Activated naive CD8-positive, alpha-beta T cell (primary cell): ENCODE results near the gene LHB.

Experiments used
- H3K27ac Mint-ChIP-seq: one replicate; pipeline ENCODE4 v1.8.0; 2021; ENCODE audit warnings: mixed read lengths
- H3K27me3 Mint-ChIP-seq: one replicate; pipeline ENCODE4 v1.8.0; 2021; ENCODE audit warnings: mixed read lengths
- H3K36me3 Mint-ChIP-seq: one replicate; pipeline ENCODE4 v1.8.0; 2021; ENCODE audit warnings: mixed read lengths
- H3K4me1 Mint-ChIP-seq: one replicate; pipeline ENCODE4 v1.8.0; 2021; ENCODE audit warnings: low read depth, mixed read lengths
- H3K4me3 Mint-ChIP-seq: one replicate; pipeline ENCODE4 v1.8.0; 2021; ENCODE audit warnings: mild to moderate bottlenecking, mixed read lengths
- H3K9me3 Mint-ChIP-seq: one replicate; pipeline ENCODE4 v1.8.0; 2021; ENCODE audit warnings: low read depth, mixed read lengths

The LHB gene

DNA sequence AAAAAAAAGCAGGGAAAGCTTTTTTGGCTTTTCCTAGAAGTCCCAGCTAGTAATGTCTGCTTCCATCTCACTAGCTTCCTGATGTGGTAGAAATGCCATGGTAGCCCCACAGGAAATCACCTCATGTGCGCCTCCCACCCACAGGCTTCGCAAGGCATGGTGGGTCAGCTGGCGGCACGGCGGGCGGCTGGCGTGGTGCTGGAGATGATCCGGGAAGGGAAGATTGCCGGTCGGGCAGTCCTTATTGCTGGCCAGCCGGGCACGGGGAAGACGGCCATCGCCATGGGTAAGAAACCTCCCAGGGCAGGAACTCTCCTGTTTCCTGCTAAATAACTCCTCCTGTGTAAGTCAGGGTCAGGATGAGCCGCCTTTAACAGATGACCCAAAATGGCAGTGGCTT, 12.8 kb downstream of the LHB start:
- H3K9me3 Mint-ChIP-seq, result no peaks in the 10 kb centered on the region
- no peaks in the 10 kb centered on the region for H3K27me3 Mint-ChIP-seq
- peaks cover 4% of the 10 kb centered on the region for H3K4me1 Mint-ChIP-seq
- peaks cover 2% of the 10 kb centered on the region for H3K36me3 Mint-ChIP-seq
- no peak overlapping the region for H3K4me3 Mint-ChIP-seq
- H3K27ac Mint-ChIP-seq, result no peak overlapping the region

GRCh38 chr19:48999481-49000325, 17.2 kb downstream of the LHB start:
- no peak overlapping the region for H3K27ac Mint-ChIP-seq

GRCh38 chr19:48997972-48998371, 18.9 kb downstream of the LHB start:
- no peak overlapping the region for H3K4me3 Mint-ChIP-seq
- peaks cover 24% of the 10 kb centered on the region for H3K4me1 Mint-ChIP-seq
- no peaks in the 10 kb centered on the region for H3K9me3 Mint-ChIP-seq
- H3K27me3 Mint-ChIP-seq, result no peaks in the 10 kb centered on the region
- H3K27ac Mint-ChIP-seq, result no peak overlapping the region
- H3K36me3 Mint-ChIP-seq, result peaks cover 8% of the 10 kb centered on the region

More at GRCh38 chr19:48999481-49000325, 17.2 kb downstream of the LHB start:
- H3K9me3 Mint-ChIP-seq, result no peaks in the 10 kb centered on the region
- H3K4me1 Mint-ChIP-seq, result peaks cover 16% of the 10 kb centered on the region
- H3K27me3 Mint-ChIP-seq, result no peaks in the 10 kb centered on the region
- no peak overlapping the region for H3K4me3 Mint-ChIP-seq
- peaks cover 6% of the 10 kb centered on the region for H3K36me3 Mint-ChIP-seq

DNA sequence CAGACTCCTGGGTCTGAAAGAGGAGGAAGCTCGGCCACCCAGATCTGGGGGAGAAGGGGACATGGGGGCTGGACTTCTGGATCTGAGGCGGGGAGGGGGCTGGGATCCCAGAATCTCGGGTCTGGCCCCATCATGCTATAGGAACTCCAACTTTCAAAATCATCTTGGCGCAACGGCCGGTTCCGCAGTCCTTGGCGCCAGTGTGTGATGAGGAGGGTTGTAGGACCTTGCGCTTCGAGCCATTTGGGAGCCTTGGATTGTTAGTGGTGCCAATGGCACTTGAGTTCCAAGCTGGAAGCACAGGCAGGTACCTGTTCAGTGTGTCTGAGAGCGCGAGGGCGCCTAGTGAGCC, 22.9 kb downstream of the LHB start:
- H3K27me3 Mint-ChIP-seq, result no peaks in the 10 kb centered on the region

DNA sequence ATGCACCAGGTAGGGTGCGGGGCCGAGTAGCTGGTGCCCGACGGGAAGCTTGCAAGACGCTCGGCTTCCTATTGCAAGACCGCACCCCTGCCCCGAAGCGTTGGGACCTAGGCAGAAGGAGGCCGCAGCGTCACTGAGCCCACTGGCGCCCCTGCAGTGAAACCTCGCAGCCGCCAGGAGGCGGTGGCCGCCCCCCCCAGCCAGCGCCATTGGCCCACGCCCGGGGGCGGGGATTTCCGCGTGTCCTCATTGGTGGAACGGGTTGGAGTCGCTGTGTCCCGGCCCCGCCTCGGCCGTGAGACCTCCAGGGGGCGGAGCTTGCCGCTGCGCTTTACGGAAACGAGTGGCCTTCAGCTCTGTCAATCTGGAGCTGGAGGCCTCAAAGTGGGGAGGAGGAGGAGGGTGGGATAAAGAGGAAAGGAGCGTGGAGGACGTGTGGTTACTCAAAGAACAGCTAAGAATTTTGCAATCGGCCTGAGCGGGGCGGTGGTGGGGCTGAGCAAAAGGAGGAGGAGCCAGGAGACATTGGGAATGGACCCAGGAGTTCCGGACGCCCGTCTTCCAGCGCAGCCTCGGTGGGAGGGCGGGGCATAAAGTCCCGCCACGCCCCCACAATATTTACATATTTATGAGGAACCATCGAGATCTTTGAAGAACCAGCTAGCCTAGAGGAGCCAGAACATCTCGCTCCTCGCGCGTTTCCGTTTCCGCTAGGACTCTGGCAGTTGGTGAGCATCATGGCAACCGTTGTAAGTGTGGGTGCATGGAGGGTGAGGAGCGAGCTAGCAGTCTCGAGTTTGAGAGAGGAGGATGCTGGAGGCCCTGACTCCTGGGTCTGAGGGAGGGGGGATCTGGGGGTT, 23.5 kb downstream of the LHB start, which contains the start of the genes GYS1 and RUVBL2:
GYS1 (minus strand) TSS at position 135 of the 860 bp plus-strand sequence. CDS start 197 bp downstream, outside the sequence.
RUVBL2 (plus strand) TSS at position 713 of the 860 bp plus-strand sequence; CDS start at position 738, 25 bp downstream.
- Mint-ChIP-seq H3K9me3 (no peaks in the 10 kb centered on the region), H3K36me3 (peaks cover 6% of the 10 kb centered on the region), H3K4me1 (peaks cover 33% of the 10 kb centered on the region)

More for the DNA sequence above, 22.9 kb downstream of the LHB start:
- no peaks in the 10 kb centered on the region for H3K9me3 Mint-ChIP-seq
- peak overlapping the region; percentile 98 for H3K27ac Mint-ChIP-seq
- H3K4me1 Mint-ChIP-seq, result peaks cover 32% of the 10 kb centered on the region
- H3K4me3 Mint-ChIP-seq, result peak overlapping the region; percentile 97
- H3K36me3 Mint-ChIP-seq, result peaks cover 6% of the 10 kb centered on the region

DNA sequence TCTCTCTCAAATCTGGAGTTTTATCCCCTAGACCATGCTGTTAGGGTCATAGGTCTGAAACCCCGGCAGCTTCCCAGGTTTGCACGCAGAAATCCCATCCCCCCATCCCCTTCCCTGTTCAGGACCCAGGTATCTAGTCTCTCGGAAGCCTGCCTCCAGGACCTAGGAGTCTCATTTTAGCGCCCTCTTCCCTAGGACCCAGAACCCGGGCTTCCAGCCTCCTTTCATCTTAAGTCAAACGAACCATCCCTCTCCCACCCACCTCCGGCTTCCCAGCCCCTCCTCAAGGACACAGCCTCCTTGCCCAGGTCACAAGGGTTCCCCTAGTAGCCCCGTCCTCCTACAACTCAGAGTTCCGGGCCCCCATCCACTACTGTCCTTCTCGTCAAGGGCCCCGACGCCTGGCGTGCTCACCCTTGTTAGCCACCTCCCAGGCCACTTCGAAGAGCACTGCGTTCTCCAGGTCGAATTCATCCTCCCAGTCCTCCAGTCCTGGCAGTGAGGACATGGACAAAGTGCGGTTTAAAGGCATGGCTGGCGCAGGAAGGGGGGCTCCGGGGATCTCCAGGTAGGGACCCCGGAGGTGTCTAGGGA, 24.2 kb downstream of the LHB start:
- peak overlapping the region; percentile 97 for H3K4me3 Mint-ChIP-seq
- peak overlapping the region; percentile 98 for H3K27ac Mint-ChIP-seq
- H3K36me3 Mint-ChIP-seq, result peaks cover 9% of the 10 kb centered on the region
- H3K4me1 Mint-ChIP-seq, result peaks cover 34% of the 10 kb centered on the region
- no peaks in the 10 kb centered on the region for H3K9me3 Mint-ChIP-seq
- no peaks in the 10 kb centered on the region for H3K27me3 Mint-ChIP-seq

More for the DNA sequence above, 23.5 kb downstream of the LHB start, which contains the start of the genes GYS1 and RUVBL2:
- Mint-ChIP-seq H3K27ac (peak within 1 kb of the TSS; percentile 98), H3K27me3 (no peaks in the 10 kb centered on the region), H3K4me3 (peak within 1 kb of the TSS; percentile 97)

DNA sequence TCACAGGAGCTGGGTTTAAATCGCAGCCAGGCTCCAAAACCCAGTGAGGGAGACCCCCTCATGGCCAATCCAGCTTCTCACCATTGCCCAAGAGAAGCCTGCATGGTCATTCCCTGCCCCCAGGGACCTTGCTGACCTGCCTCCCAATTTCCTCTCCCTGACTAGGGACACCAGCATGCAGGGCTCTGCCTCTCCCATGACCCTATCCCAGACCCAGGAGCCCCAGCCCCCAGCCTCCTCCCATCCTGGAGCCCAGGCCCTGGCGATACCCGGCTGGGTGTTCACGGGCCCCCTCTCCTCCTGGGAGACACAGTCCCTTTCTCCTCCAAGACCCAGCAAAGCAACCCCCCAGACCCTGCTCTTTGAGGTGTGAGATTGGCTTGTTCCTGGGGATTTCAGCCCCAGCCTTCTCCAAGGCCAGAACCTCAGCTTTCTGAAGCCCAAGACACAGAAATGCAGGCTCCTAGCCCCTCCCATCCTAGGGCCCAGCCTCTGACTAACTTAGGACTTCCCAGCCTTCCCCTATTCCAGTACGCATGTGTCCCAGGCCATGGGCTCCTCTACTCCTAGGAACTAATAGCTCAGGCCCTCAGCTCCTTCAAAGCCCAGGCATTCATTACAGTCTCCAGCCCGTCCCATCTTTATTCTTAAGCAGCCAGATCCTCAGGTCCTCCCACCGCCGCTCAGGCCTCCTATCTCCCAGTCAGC, 24.9 kb downstream of the LHB start:
- Mint-ChIP-seq H3K36me3 (peaks cover 9% of the 10 kb centered on the region), H3K27me3 (no peaks in the 10 kb centered on the region), H3K27ac (peak overlapping the region; percentile 98), H3K9me3 (no peaks in the 10 kb centered on the region), H3K4me1 (peaks cover 36% of the 10 kb centered on the region), H3K4me3 (peak overlapping the region; percentile 97)

DNA sequence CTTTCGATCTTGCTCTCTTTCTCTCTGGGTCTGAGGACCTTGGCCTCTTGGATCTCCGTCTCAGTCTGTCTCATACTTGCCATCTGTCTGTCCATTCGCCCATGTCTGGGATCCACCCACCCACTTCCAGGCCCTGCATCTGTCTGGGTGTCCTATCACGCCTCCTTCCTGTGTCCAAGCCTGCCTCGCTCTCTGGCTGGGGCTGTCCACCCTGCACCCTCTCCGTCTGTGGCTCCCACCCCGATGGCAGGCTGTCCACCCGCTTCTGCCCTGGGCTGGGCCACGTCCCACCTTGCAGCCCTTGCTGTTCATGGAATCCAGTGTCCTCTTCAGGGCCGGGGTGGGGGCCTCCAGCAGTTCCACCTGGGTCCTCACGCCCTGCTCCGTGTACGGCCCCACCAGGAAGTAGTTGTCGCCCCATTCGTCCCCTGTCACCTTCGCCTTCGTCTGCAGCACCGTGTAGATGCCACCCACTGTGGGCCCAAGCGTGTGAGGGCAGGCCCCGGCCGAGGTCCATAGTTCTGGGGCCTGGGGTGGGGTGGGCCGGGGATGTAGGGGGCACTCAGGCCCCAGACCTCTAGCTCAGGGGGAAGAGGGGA, 25.8 kb downstream of the LHB start:
- Mint-ChIP-seq H3K9me3 (no peaks in the 10 kb centered on the region), H3K27me3 (no peaks in the 10 kb centered on the region), H3K27ac (no peak overlapping the region), H3K4me3 (no peak overlapping the region), H3K4me1 (peaks cover 37% of the 10 kb centered on the region), H3K36me3 (peaks cover 9% of the 10 kb centered on the region)

DNA sequence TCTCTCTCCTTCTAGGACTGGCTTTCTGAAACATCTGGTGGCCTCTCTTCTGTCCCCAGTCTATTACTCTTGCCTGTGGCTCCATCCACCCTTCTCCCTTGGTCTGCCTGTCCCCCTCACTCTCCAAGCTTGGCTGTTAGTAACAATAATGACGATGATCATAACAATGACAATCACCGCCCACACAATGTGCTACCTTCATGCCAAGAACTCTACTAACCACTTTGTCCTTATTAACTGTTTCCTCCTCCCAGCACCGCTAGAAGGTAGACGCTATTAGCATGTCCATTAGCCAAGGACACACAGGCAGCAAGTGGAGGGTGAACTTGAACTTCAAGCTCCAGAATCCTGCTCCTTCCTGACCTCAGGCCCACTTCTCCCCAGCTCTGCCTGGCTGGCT, 26.5 kb downstream of the LHB start:
- Mint-ChIP-seq H3K27ac (peak overlapping the region; percentile 78), H3K4me1 (peaks cover 37% of the 10 kb centered on the region), H3K36me3 (peaks cover 9% of the 10 kb centered on the region), H3K4me3 (peak overlapping the region; percentile 35), H3K27me3 (no peaks in the 10 kb centered on the region), H3K9me3 (no peaks in the 10 kb centered on the region)

DNA sequence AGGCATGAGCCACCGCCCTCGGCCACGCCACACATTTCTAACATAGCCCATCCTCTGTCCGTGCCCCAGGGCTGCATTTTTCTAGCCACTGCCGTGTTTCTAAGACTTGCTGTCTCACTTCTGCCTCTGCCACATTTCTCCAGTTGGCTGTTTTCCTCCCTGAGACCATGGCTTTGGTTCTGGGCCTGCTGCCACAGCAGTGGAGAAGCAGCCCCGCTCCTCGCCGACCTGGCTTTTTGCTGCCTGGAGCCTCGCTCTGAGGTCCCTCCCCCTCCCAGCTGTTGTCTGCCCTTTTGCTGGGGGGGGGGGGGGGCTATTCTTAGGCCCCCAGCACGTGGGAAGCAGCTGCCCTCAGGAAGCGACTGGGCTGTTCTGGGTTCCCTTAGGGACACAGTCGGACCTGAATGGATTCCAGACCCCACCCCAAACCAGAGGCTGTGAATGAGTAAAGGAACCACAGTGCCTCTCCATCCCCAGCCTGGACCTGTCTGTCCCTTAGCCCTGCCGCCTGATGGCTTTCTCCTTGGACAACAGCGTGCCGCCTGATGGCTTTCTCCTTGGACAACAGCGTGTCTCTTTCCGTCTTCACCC, 27.1 kb downstream of the LHB start:
- Mint-ChIP-seq H3K27me3 (no peaks in the 10 kb centered on the region), H3K36me3 (peaks cover 5% of the 10 kb centered on the region), H3K27ac (peak overlapping the region; percentile 78), H3K4me1 (peaks cover 32% of the 10 kb centered on the region), H3K4me3 (no peak overlapping the region), H3K9me3 (no peaks in the 10 kb centered on the region)

- no peak overlapping the region for H3K27ac Mint-ChIP-seq
- H3K4me3 Mint-ChIP-seq, result no peak overlapping the region
Observed at GRCh38 chr19:48988860-48989259, 28.0 kb downstream of the LHB start.

DNA sequence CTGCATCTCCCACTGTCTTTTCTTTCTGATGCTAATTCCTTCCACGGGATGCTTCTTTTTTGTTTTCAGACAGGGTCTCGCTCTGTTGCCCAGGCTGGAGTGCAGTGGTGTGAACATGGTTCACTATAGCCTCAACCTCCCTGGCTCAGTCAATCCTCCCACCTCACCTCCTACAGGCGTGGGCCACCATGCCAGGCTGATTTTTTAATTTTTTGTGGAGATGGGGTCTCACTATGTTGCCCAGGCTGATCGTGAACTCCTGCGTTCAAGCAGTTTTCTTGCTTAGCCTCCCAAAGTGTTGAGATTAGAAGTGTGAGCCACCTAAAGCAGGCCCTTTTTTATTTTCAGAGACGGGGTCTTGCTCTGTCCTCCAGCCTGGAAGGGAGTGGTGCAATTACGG, 28.6 kb downstream of the LHB start:
- H3K9me3 Mint-ChIP-seq, result no peaks in the 10 kb centered on the region
- H3K4me1 Mint-ChIP-seq, result peaks cover 23% of the 10 kb centered on the region
- H3K36me3 Mint-ChIP-seq, result peaks cover 5% of the 10 kb centered on the region
- no peak overlapping the region for H3K27ac Mint-ChIP-seq
- no peaks in the 10 kb centered on the region for H3K27me3 Mint-ChIP-seq
- no peak overlapping the region for H3K4me3 Mint-ChIP-seq

More at GRCh38 chr19:48988860-48989259, 28.0 kb downstream of the LHB start:
- H3K4me1 Mint-ChIP-seq, result peaks cover 25% of the 10 kb centered on the region
- H3K27me3 Mint-ChIP-seq, result no peaks in the 10 kb centered on the region
- no peaks in the 10 kb centered on the region for H3K9me3 Mint-ChIP-seq
- peaks cover 5% of the 10 kb centered on the region for H3K36me3 Mint-ChIP-seq

- Mint-ChIP-seq H3K4me1 (peaks cover 21% of the 10 kb centered on the region), H3K4me3 (no peak overlapping the region), H3K36me3 (peaks cover 7% of the 10 kb centered on the region), H3K27me3 (no peaks in the 10 kb centered on the region), H3K27ac (peak overlapping the region; percentile 34), H3K9me3 (no peaks in the 10 kb centered on the region)
Observed at GRCh38 chr19:48987323-48987722, 29.6 kb downstream of the LHB start.
